Liver (tissue), 3 donors: Measurements from ENCODE around the gene TTC4.

Experiments used
- TAF1 ChIP-seq: conservative IDR thresholded peaks from 2 replicates; pipeline ENCODE4 v1.6.1; 2016; ENCODE audit warnings: antibody characterized with exemption, mild to moderate bottlenecking
- TF ChIP-seq, protein P1 (sequence below): fragments of 150-350 bp; IDR thresholded peaks from 2 replicates; pipeline ENCODE4 v1.5.1; 2017; ENCODE audit warnings: improper control_type of control experiment, low read depth, low read length; ENCODE audit not compliant: missing input control
- TF ChIP-seq, protein P2 (sequence below): IDR thresholded peaks from 2 replicates; pipeline ENCODE4 v1.6.1; 2016; ENCODE audit warnings: antibody characterized with exemption, mild to moderate bottlenecking
- donor health status: healthy.
- donor health status: healthy.

DNA sequence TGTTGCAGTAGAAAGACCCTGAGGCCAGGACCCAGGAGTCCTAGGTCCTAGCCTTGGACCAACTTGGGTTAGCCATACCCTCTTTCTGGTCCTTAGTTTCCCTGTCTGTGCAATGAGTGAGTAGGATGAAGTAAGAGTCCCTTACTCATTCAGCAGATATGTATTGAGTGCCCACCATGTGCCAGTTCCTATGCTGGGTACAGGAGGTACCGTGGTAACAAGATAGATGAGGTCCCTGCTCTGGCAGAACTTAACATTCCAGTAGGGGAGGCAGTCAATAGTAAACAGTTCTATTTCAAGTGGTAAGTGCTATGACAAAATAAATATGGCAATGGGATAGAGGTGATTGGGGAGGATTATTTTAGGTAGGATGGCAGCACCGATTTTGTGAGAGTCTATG lies 66.9 kb downstream of the TTC4 start:
- TF ChIP-seq TAF1 = no peak
- TF ChIP-seq, protein P1, sequence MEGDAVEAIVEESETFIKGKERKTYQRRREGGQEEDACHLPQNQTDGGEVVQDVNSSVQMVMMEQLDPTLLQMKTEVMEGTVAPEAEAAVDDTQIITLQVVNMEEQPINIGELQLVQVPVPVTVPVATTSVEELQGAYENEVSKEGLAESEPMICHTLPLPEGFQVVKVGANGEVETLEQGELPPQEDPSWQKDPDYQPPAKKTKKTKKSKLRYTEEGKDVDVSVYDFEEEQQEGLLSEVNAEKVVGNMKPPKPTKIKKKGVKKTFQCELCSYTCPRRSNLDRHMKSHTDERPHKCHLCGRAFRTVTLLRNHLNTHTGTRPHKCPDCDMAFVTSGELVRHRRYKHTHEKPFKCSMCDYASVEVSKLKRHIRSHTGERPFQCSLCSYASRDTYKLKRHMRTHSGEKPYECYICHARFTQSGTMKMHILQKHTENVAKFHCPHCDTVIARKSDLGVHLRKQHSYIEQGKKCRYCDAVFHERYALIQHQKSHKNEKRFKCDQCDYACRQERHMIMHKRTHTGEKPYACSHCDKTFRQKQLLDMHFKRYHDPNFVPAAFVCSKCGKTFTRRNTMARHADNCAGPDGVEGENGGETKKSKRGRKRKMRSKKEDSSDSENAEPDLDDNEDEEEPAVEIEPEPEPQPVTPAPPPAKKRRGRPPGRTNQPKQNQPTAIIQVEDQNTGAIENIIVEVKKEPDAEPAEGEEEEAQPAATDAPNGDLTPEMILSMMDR = no peak
- TF ChIP-seq, protein P2, sequence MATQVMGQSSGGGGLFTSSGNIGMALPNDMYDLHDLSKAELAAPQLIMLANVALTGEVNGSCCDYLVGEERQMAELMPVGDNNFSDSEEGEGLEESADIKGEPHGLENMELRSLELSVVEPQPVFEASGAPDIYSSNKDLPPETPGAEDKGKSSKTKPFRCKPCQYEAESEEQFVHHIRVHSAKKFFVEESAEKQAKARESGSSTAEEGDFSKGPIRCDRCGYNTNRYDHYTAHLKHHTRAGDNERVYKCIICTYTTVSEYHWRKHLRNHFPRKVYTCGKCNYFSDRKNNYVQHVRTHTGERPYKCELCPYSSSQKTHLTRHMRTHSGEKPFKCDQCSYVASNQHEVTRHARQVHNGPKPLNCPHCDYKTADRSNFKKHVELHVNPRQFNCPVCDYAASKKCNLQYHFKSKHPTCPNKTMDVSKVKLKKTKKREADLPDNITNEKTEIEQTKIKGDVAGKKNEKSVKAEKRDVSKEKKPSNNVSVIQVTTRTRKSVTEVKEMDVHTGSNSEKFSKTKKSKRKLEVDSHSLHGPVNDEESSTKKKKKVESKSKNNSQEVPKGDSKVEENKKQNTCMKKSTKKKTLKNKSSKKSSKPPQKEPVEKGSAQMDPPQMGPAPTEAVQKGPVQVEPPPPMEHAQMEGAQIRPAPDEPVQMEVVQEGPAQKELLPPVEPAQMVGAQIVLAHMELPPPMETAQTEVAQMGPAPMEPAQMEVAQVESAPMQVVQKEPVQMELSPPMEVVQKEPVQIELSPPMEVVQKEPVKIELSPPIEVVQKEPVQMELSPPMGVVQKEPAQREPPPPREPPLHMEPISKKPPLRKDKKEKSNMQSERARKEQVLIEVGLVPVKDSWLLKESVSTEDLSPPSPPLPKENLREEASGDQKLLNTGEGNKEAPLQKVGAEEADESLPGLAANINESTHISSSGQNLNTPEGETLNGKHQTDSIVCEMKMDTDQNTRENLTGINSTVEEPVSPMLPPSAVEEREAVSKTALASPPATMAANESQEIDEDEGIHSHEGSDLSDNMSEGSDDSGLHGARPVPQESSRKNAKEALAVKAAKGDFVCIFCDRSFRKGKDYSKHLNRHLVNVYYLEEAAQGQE = no peak
